K562 (cell line): ENCODE data around the gene NR6A1. TPM values are rescaled to one million over a fixed set of nuclear protein-coding genes. Genes with fewer than 3 reads are reported as not detected.
A peak's percentile ranks its signal among the peaks of the same experiment; 100 is the strongest.

ENCODE experiments used
- ATAC-seq: fragments of 200-7000 bp; cut with Tn5 transposase; 3 replicates; pipeline ENCODE4 v1.9.1; 2020; ENCODE audit warnings: moderate library complexity
- BruUV-seq: library from RNA; stranded (reverse); fragments of 400-500 nt; replicated peaks from 2 replicates; lab custom pipeline; 2021; lab: Mats Ljungman, UMichigan
- CTCF ChIA-PET: fragments of 300-600 bp; formaldehyde crosslinking; extraction: SDS; loops from one replicate; lab custom pipeline; 2021; ENCODE audit warnings: low intra/inter-chr PET ratio; lab: Yijun Ruan, JAX
- POLR2A ChIA-PET: fragments of 300-600, 350-650 bp; sonication (Branson Sonifier 250); formaldehyde crosslinking; extraction: SDS; loops from one replicate; lab custom pipeline; 2021; ENCODE audit warnings: antibody characterized with exemption, inconsistent platforms; lab: Yijun Ruan, JAX
- DNase-seq, 4 experiments: peaks; one replicate each; pipeline versions ENCODE4 v3.0.0 to v3.0.0-alpha.2; 2011 to 2018; ENCODE audit warnings: low spot score in 3 of 4, mixed read lengths in 3 of 4; ENCODE audit errors: extremely low read depth in 1 of 4
- FAIRE-seq: peaks from 2 replicates; lab custom pipeline; 2011; peaks lifted over from hg19 to GRCh38; lab: Jason Lieb, UNC
- H2AFZ ChIP-seq: 2 replicates; pipeline ENCODE4 v1.6.0; 2011; ENCODE audit warnings: low read depth, low read length, control low read depth, inconsistent platforms
- H3K27ac ChIP-seq: fragments of 200-600 bp; 3 replicates; pipeline ENCODE4 v1.8.0; 2011; ENCODE audit warnings: low read depth, mild to moderate bottlenecking, control low read depth, inconsistent platforms, low read length, moderate library complexity, mixed read lengths; ENCODE audit errors: extremely low read depth
- H3K27me3 ChIP-seq, 2 experiments: fragments of 300-600 bp in 1 of 2; 2 replicates in 1 of 2; 3 replicates in 1 of 2; pipeline versions ENCODE4 v1.6.0 to v1.8.0; 2011; ENCODE audit warnings: inconsistent platforms in 2 of 2, low read length in 2 of 2, mild to moderate bottlenecking in 1 of 2, mixed read lengths in 1 of 2, moderate library complexity in 1 of 2; ENCODE audit not compliant: control insufficient read depth in 2 of 2, insufficient read depth in 2 of 2
- H3K36me3 ChIP-seq: fragments of 300-600 bp; 3 replicates; pipeline ENCODE4 v1.8.0; 2011; ENCODE audit warnings: mild to moderate bottlenecking, low read length, inconsistent platforms; ENCODE audit not compliant: control insufficient read depth, insufficient read depth
- H3K4me1 ChIP-seq, 2 experiments: fragments of 200-600 bp in 1 of 2; replicated peaks in 1 of 2; 2 replicates in 1 of 2; 3 replicates in 1 of 2; pipeline versions ENCODE4 v1.5.1 to v1.8.0; 2011; ENCODE audit warnings: inconsistent platforms in 2 of 2, low read length in 2 of 2, mild to moderate bottlenecking in 1 of 2, mixed read lengths in 1 of 2, moderate library complexity in 1 of 2; ENCODE audit not compliant: control insufficient read depth in 2 of 2, insufficient read depth in 2 of 2
- H3K4me2 ChIP-seq: 2 replicates; pipeline ENCODE4 v1.6.1; 2011; ENCODE audit warnings: low read length, control low read depth, inconsistent platforms, mixed read lengths; ENCODE audit not compliant: insufficient read depth
- H3K4me3 ChIP-seq: fragments of 200-600 bp; sonication (generic), shearing (Covaris generic); 2 replicates; pipeline ENCODE4 v1.5.1; 2016; ENCODE audit warnings: control low read depth, inconsistent platforms
- H3K79me2 ChIP-seq: fragments of 200-600 bp; 3 replicates; pipeline ENCODE4 v1.8.0; 2011; ENCODE audit warnings: low read length, inconsistent platforms; ENCODE audit not compliant: control insufficient read depth, insufficient read depth
- H3K9ac ChIP-seq, 2 experiments: 2 replicates each; pipeline versions ENCODE4 v1.6.0 to v1.6.1; 2011; ENCODE audit warnings: low read depth in 2 of 2, low read length in 2 of 2, control low read depth in 1 of 2, inconsistent platforms in 1 of 2, mild to moderate bottlenecking in 1 of 2, mixed read lengths in 1 of 2; ENCODE audit not compliant: insufficient read depth in 1 of 2
- H3K9me1 ChIP-seq: one replicate; pipeline ENCODE4 v1.6.0; 2011; ENCODE audit warnings: inconsistent platforms, mild to moderate bottlenecking, low read length, moderate library complexity; ENCODE audit not compliant: control insufficient read depth, insufficient read depth
- H3K9me3 ChIP-seq: replicated peaks from 2 replicates; pipeline ENCODE4 v1.5.1; 2011; ENCODE audit warnings: low read depth, low read length, inconsistent platforms; ENCODE audit not compliant: control insufficient read depth, insufficient read depth
- H4K20me1 ChIP-seq: replicated peaks from 2 replicates; pipeline ENCODE4 v1.6.1; 2011; ENCODE audit warnings: low read length, inconsistent platforms, mixed read lengths; ENCODE audit not compliant: control insufficient read depth, insufficient read depth
- BACH1 ChIP-seq: fragments of 200-800 bp; sonication (Bioruptor generic); IDR thresholded peaks from 2 replicates; pipeline ENCODE4 v1.6.1; 2016; ENCODE audit warnings: missing genetic modification characterization, missing compliant biosample characterization
- BCOR ChIP-seq: fragments of 450-650 bp; IDR thresholded peaks from 2 replicates; pipeline ENCODE4 v1.6.1; 2016
- ERF ChIP-seq: fragments of 450-650 bp; formaldehyde crosslinking; IDR thresholded peaks from 2 replicates; pipeline ENCODE4 v1.4.0; 2020; ENCODE audit warnings: mild to moderate bottlenecking, mixed read lengths
- ESRRA ChIP-seq: fragments of 450-650 bp; IDR thresholded peaks from 2 replicates; pipeline ENCODE4 v1.6.1; 2014; ENCODE audit warnings: low read depth, mild to moderate bottlenecking, moderate library complexity, borderline replicate concordance
- FOXP1 ChIP-seq: sonication (generic); formaldehyde crosslinking; IDR thresholded peaks from 2 replicates; pipeline ENCODE4 v1.8.0; 2022; ENCODE audit warnings: mild to moderate bottlenecking, missing genetic modification reagents
- GTF2F1 ChIP-seq: IDR thresholded peaks from 2 replicates; pipeline ENCODE4 v1.6.1; 2011; ENCODE audit warnings: low read depth, low read length, improper control_type of control experiment
- HDAC6 ChIP-seq: IDR thresholded peaks from 2 replicates; pipeline ENCODE4 v1.6.1; 2012; ENCODE audit warnings: low read depth, mild to moderate bottlenecking, control low read depth, inconsistent platforms, low read length, moderate library complexity
- MTA3 ChIP-seq: fragments of 450-650 bp; formaldehyde crosslinking; IDR thresholded peaks from 2 replicates; pipeline ENCODE4 v1.6.1; 2017; ENCODE audit warnings: mild to moderate bottlenecking, borderline replicate concordance
- NR1H2 ChIP-seq: sonication (generic); formaldehyde crosslinking; IDR thresholded peaks from 2 replicates; pipeline ENCODE4 v1.4.0; 2020; ENCODE audit warnings: mild to moderate bottlenecking, missing genetic modification reagents
- NR2C1 ChIP-seq, 2 experiments: fragments of 450-650 bp; IDR thresholded peaks; 2 replicates each; pipeline ENCODE4 v1.6.1; 2017; ENCODE audit warnings: mild to moderate bottlenecking in 2 of 2, antibody characterized with exemption in 1 of 2, inconsistent platforms in 1 of 2, missing compliant biosample characterization in 1 of 2, missing genetic modification characterization in 1 of 2
- PML ChIP-seq: IDR thresholded peaks from 2 replicates; pipeline ENCODE4 v1.6.1; 2012; ENCODE audit warnings: low read length, inconsistent platforms
- POLR2B ChIP-seq: fragments of 450-650 bp; IDR thresholded peaks from 2 replicates; pipeline ENCODE4 v1.6.1; 2018; ENCODE audit warnings: low read depth; ENCODE audit not compliant: partially characterized antibody
- PYGO2 ChIP-seq: fragments of 450-650 bp; IDR thresholded peaks from 2 replicates; pipeline ENCODE4 v1.6.1; 2016; ENCODE audit warnings: mild to moderate bottlenecking, missing genetic modification characterization, moderate library complexity, missing compliant biosample characterization
- RBM25 ChIP-seq: fragments of 200-400 bp; formaldehyde crosslinking; IDR thresholded peaks from 2 replicates; pipeline ENCODE4 v1.6.1; 2018; ENCODE audit warnings: low read length, low read depth, moderate library complexity; ENCODE audit not compliant: severe bottlenecking
- SMARCE1 ChIP-seq: fragments of 450-650 bp; IDR thresholded peaks from 2 replicates; pipeline ENCODE4 v1.7.1; 2016; ENCODE audit warnings: mild to moderate bottlenecking
- SRSF7 ChIP-seq: fragments of 200-400 bp; formaldehyde crosslinking; optimal IDR thresholded peaks from 2 replicates; pipeline ENCODE3; 2017; ENCODE audit warnings: mild to moderate bottlenecking, low read depth, low read length
- SRSF9 ChIP-seq: fragments of 200-400 bp; formaldehyde crosslinking; IDR thresholded peaks from 2 replicates; pipeline ENCODE4 v1.6.1; 2017; ENCODE audit warnings: low read depth, low read length, borderline replicate concordance
- ZEB2 ChIP-seq: fragments of 450-650 bp; IDR thresholded peaks from 2 replicates; pipeline ENCODE4 v1.6.1; 2016
- ZNF197 ChIP-seq: fragments of 200-800 bp; sonication (Bioruptor generic); IDR thresholded peaks from 2 replicates; pipeline ENCODE4 v1.6.1; 2016; ENCODE audit warnings: low read depth, missing genetic modification characterization, missing compliant biosample characterization
- ZNF23 ChIP-seq: fragments of 250-450 bp; sonication (Bioruptor Pico); IDR thresholded peaks from 2 replicates; pipeline ENCODE4 v1.4.0; 2020; ENCODE audit warnings: mild to moderate bottlenecking
- ZNF717 ChIP-seq: fragments of 250-450 bp; sonication (Bioruptor Pico); IDR thresholded peaks from 2 replicates; pipeline ENCODE4 v1.5.0; 2021
- WGBS: fragments of 100-300 bp; shearing (Covaris generic); methylation state at CpG from one replicate; pipeline ENCODE4 v1.1.6; 2016; ENCODE audit warnings: low coverage, mixed read lengths; ENCODE audit not compliant: insufficient coverage; ENCODE audit errors: missing lambda C conversion rate; 5-methylcytosine and 5-hydroxymethylcytosine counted together
- in situ Hi-C: fragments of 300-500 bp; cut with MboI; formaldehyde crosslinking; loops from 4 replicates; pipeline ENCODE4 v1.15.0; 2018; ENCODE audit warnings: inconsistent platforms, mixed read lengths
- intact Hi-C: fragments of 100-400 bp; cut with micrococcal nuclease; formaldehyde crosslinking; loops from 2 replicates; pipeline ENCODE4 v1.14.2; 2022
- polyA plus RNA-seq, 8 experiments: library from polyadenylated mRNA; depleted of rRNA in 4 of 8; stranded (reverse) in 5 of 8; unstranded in 3 of 8; fragments of >200 nt; fragmentation: Nextera tagmentation in 2 of 8; fragmentation: Illumina TruSeq in 1 of 8; extraction: Ambion mirVana in 2 of 8; extraction: Trizol in 1 of 8; gene quantifications; 2 replicates each; pipeline versions ENCODE4 v1.2.1 to v1.2.3, GENCODE V29; 2011 to 2014; ENCODE audit warnings: inconsistent platforms in 1 of 8, missing spikeins in 1 of 8
- total RNA-seq, 7 experiments: library from RNA; depleted of rRNA in 6 of 7; stranded (reverse); fragments of >200 nt in 6 of 7; fragmentation: Illumina TruSeq in 2 of 7; extraction: Trizol in 2 of 7; gene quantifications; 2 replicates each; pipeline versions ENCODE4 v1.2.1 to v1.2.3, GENCODE V29; 2011 to 2021; ENCODE audit warnings: low replicate concordance in 1 of 7
- TF ChIP-seq, protein P1 (sequence below): fragments of 250-450 bp; sonication (Bioruptor Pico); IDR thresholded peaks from 2 replicates; pipeline ENCODE4 v1.4.0; 2020; ENCODE audit warnings: borderline replicate concordance
- TF ChIP-seq, protein P2 (sequence below), 2 experiments: fragments of 250-450 bp in 1 of 2; fragments of 450-650 bp in 1 of 2; sonication (Bioruptor Pico) in 1 of 2; IDR thresholded peaks; 2 replicates each; pipeline versions ENCODE4 v1.6.1 to v1.8.0; 2016 to 2021; ENCODE audit warnings: mild to moderate bottlenecking in 2 of 2, moderate library complexity in 2 of 2, missing compliant biosample characterization in 1 of 2, missing genetic modification characterization in 1 of 2

The NR6A1 gene
- total and polyA plus RNA-seq, 9 of the 15 experiments (the other 6 are each of a cell fraction or from before 2014, with no cell fraction given), result 9.7 to 55.4 (median 28.3) TPM

DNA sequence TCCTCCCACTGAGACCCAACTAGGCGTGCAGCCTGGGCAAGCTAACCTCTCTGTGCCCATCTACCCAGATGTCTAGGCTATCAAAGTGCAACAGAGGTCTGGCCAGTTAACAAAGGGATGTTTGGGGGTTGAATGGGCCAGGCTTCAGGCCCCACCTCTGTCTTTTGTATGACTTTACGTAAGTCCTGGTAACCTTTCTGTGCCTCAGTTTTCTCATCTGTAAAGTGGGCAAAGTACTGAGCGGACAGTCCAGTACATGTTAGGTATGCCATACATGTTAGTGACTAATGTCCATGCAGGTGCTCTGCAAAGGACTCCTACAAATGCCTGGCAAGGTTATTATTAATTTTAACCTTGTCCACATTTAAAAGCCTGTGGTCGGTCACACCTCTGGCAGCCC, 277.9 kb downstream of the NR6A1 start:
- peaks cover 11 to 54% of the 10 kb centered on the region in 2 experiments; a peak in 3 of 5 replicates for H3K4me1 ChIP-seq
- H3K27ac ChIP-seq, result no peak overlapping the region
- WGBS, result 28% methylated on average over 4 of the region's 4 CpGs
- H3K9me1 ChIP-seq, result no peaks in the 10 kb centered on the region
- H3K4me2 ChIP-seq, result no peak overlapping the region
- ChIA-PET CTCF (no interaction called here), POLR2A (interaction anchor here (1.0 to 1.1 kb wide), 2 partner anchors 9 kb away, joined by 4 to 6 read pairs; no protein-coding TSS in a partner anchor)
- in situ Hi-C loops (no loop called here), intact Hi-C loops (no loop called here)
- no peak for DNase-seq
- peaks cover 26% of the 10 kb centered on the region; the same call in 1 of the 2 replicates for H4K20me1 ChIP-seq
- H3K79me2 ChIP-seq, result no peaks in the 10 kb centered on the region
- BruUV-seq, result no TSS peak
- no peak for ATAC-seq
- H3K36me3 ChIP-seq, result no peaks in the 10 kb centered on the region
- H2AFZ ChIP-seq, result no peak overlapping the region
- peaks cover 8 to 81% of the 10 kb centered on the region in 2 experiments; a peak in 4 of 5 replicates for H3K27me3 ChIP-seq
- H3K9ac ChIP-seq, result no peak overlapping the region
- H3K9me3 ChIP-seq, result no peaks in the 10 kb centered on the region
- no peak overlapping the region for H3K4me3 ChIP-seq
- FAIRE-seq, result no peak
- TF ChIP-seq BACH1 (tag), result no peak
- no peak for TF ChIP-seq NR1H2 (CRISPR knock-in tag)
- TF ChIP-seq, protein P1, sequence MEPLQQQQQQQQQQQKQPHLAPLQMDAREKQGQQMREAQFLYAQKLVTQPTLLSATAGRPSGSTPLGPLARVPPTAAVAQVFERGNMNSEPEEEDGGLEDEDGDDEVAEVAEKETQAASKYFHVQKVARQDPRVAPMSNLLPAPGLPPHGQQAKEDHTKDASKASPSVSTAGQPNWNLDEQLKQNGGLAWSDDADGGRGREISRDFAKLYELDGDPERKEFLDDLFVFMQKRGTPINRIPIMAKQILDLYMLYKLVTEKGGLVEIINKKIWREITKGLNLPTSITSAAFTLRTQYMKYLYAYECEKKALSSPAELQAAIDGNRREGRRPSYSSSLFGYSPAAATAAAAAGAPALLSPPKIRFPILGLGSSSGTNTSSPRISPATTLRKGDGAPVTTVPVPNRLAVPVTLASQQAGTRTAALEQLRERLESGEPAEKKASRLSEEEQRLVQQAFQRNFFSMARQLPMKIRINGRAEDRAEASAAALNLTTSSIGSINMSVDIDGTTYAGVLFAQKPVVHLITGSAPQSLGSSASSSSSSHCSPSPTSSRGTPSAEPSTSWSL (CRISPR knock-in tag), result no peak
- no peak for TF ChIP-seq POLR2B
- TF ChIP-seq NR2C1 (IDR thresholded peaks at IDR 0.05), result no peak
- no peak for TF ChIP-seq NR2C1 (tag; IDR thresholded peaks at IDR 0.05)
- peak; percentile 82 for TF ChIP-seq BCOR
- TF ChIP-seq ZNF717 (CRISPR knock-in tag), result no peak
- TF ChIP-seq, protein P2, sequence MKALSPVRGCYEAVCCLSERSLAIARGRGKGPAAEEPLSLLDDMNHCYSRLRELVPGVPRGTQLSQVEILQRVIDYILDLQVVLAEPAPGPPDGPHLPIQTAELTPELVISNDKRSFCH (CRISPR knock-in tag; IDR thresholded peaks at IDR 0.05), result no peak
- TF ChIP-seq, protein P2 (tag; IDR thresholded peaks at IDR 0.05), result no peak
- no peak for TF ChIP-seq ZEB2
- no peak for TF ChIP-seq GTF2F1
- no peak for TF ChIP-seq SRSF9
- no peak for TF ChIP-seq PML
- TF ChIP-seq RBM25, result peak; percentile 74
- TF ChIP-seq ZNF197 (CRISPR knock-in tag), result no peak
- no peak for TF ChIP-seq SMARCE1
- no peak for TF ChIP-seq ZNF23
- no peak for TF ChIP-seq SRSF7
- no peak for TF ChIP-seq PYGO2 (tag)
- TF ChIP-seq ERF (CRISPR knock-in tag), result no peak
- no peak for TF ChIP-seq MTA3
- TF ChIP-seq HDAC6, result no peak
- peak; percentile 86 for TF ChIP-seq ESRRA
- TF ChIP-seq FOXP1 (CRISPR knock-in tag), result no peak
